Epidermal melanocyte (primary cell): ENCODE measurements around the gene TCF7.

Experiments used
- DNase-seq: peaks from one replicate; pipeline ENCODE4 v3.0.0; 2011; ENCODE audit warnings: low spot score; ENCODE audit not compliant: insufficient read length

The TCF7 gene

GRCh38 chr5:134090522-134090921, 24.0 kb upstream of the TCF7 start:
- no peak for DNase-seq

- no peak for DNase-seq
Measured at GRCh38 chr5:134091626-134092121, 22.8 kb upstream of the TCF7 start.

GRCh38 chr5:134092875-134093274, 21.6 kb upstream of the TCF7 start:
- no peak for DNase-seq

GRCh38 chr5:134093351-134093750, 21.1 kb upstream of the TCF7 start:
- DNase-seq = no peak

- DNase-seq = no peak
Measured at GRCh38 chr5:134095293-134095692, 19.2 kb upstream of the TCF7 start.

- no peak for DNase-seq
Measured at GRCh38 chr5:134095887-134096589, 18.4 kb upstream of the TCF7 start.

GRCh38 chr5:134097211-134097749, 17.2 kb upstream of the TCF7 start:
- no peak for DNase-seq

GRCh38 chr5:134098690-134099089, 15.8 kb upstream of the TCF7 start:
- no peak for DNase-seq

- no peak for DNase-seq
Measured at GRCh38 chr5:134099288-134099872, 15.1 kb upstream of the TCF7 start.

- no peak for DNase-seq
Measured at GRCh38 chr5:134099939-134100282, 14.6 kb upstream of the TCF7 start.

- DNase-seq = no peak
Measured at GRCh38 chr5:134100283-134101091, 14.0 kb upstream of the TCF7 start.

- DNase-seq = peak; percentile 53
Measured at GRCh38 chr5:134101686-134102439, 12.6 kb upstream of the TCF7 start.

GRCh38 chr5:134103397-134103796, 11.1 kb upstream of the TCF7 start:
- no peak for DNase-seq

GRCh38 chr5:134103998-134104654, 10.4 kb upstream of the TCF7 start:
- no peak for DNase-seq

GRCh38 chr5:134106991-134107701, 7.3 kb upstream of the TCF7 start:
- no peak for DNase-seq

- DNase-seq = no peak
Measured at GRCh38 chr5:134107779-134108178, 6.7 kb upstream of the TCF7 start.

- DNase-seq = no peak
Measured at GRCh38 chr5:134110382-134110781, 4.1 kb upstream of the TCF7 start.

GRCh38 chr5:134111741-134112647, 2.5 kb upstream of the TCF7 start:
- no peak for DNase-seq

- DNase-seq = no peak
Measured at GRCh38 chr5:134112726-134113362, 1.6 kb upstream of the TCF7 start.
